HK-2 (cell line): ENCODE results near the gene HSPH1.

Experiments used
- DNase-seq: peaks from one replicate; pipeline ENCODE4 v3.0.0-alpha.2; 2018; ENCODE audit not compliant: unreplicated experiment

HSPH1 gene

DNA sequence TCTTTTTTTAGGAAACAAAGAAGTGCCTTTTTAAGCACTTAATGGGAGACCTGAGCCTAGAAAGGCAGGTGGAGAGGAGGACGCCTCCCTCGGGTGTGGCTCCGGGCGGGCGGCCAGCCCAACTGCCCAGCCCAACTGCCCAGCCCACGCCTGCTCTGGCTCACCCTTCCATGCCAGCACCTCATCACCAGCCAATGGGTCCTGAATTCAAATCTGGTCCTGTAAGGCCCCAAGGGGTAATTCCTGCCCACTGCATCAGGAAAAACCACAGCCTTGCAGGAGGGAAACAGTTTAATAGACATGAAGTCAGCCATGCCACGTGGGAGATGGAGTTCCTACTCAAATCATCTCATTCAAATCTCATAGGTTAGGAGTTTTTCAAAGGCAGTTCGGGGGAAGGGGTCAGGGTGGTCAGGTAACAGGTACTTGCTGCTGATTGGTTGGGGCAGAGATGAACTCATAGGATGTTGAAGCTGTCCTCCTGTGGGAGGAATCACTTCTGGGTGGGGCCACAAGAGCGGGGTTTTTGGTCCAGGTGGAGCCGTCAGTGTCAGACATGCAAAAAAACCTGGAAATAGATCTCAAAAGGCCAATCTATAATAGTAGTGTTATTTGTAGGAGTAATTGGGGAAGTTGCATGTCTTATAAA is 64.9 kb downstream of the HSPH1 start:
- no peak for DNase-seq

DNA sequence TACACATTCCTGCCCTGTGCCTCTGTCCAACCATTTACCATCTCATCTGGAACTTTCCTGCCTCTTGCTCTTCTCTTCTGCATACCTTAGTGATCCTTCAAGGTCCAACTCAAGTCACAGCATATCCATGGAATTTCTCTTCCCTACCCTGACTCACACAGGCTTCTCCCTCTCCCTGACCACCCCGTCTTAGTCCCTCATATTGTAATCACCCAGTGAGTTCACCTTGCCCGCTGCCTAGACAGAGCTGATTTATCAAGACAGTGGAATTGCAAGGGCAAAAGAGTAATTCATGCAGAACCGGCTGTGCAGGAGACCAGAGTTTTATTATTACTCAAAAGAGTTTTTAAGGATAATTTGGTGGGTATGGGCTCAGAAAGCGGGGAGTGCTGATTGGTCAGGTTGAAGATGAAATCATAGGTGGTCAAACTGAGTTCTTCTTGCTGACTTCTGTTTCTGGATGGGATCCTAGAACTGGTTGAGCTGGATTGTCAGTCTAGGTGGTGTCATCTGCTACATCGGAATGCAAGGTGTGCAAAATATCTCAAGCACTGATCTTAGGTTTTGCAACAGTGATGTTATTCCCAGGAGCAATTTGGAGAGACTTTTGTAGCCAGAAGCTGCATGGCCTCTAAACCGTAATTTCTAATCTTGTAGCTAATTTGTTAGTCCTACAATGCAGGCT is 67.2 kb downstream of the HSPH1 start:
- no peak for DNase-seq

DNA sequence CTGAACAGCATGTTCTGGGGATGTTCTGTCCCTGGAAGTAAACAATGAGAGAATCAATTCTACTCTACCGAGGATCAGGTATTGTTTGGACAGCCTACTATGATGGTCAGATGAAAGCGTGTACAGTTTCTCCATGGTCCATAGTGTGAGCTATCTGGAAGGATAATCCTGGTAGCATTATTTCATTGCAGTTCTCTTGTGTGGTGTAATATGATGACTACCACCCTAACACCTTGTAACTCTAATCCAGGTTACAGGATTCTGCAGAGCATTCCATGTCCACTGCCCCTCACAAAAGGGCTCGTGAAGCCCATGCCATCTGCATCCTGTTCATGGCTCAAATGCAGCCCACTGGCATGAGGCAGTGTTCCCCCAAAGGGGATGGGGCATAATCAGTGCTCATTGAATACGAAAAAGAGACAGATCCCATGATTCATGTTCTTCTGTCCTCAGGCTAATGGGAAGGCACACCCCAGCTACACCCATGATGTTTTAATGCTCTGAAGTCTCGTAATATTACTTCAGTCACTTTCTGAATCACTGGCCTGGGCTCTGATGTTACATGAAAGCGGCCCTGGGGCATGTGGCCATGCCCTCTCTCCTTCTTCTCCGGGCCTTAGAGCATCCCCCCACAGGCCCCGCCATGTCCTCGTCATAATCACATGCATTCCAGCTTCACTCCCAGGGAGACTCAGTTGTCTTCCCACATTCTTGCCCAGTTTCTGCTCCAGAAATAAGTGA is 68.4 kb downstream of the HSPH1 start:
- DNase-seq = no peak

DNA sequence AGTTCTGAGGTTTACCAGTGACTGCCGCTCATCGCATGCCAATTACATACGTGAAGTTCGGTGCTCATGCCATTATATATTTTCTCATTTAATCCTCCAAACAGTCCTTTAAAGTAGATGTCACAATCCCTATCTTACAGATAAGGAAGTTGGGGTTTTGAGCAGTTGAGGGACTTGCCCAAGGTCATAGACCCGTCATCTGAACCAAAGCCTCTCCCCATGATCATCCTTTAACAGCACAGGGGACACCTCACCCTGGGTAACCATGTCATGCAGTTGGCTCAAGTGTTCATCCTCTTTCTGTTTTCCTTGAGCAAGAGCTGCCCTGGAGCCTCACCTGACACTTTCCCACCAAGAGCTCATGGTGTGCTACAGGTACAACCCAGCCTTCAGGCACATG is 69.1 kb downstream of the HSPH1 start:
- no peak for DNase-seq

DNA sequence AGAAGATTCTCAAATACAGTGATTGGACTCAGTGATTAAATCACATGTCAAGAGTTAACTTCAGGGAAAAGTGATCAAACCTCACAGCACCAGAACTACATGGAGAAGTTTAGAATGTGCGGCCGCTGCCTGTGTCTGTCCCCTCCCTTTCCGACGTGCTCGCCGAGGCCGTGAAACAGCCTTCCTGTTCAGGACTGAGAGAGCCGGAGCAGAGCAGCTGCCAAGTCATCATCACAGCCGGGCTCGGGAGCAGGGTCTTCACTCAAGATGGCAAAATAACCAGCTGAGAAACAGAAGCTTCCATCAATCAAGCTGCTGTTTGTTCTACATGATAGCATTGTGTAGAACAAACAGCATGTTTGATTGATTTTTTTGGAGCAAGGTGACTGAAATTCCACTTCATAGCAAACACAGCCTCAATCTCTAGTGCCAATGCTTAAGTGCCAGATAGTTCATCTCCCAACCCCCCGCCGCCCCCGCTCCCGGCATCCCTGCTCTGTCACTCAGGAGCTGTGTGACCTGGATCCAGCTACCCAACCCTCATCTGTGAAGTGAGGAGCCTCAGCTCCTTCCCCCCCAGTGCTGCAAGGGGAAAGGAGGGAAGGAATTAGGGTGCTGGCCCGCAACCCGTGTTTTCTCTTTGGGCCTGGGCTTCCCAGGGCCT is 70.6 kb downstream of the HSPH1 start:
- DNase-seq = no peak

DNA sequence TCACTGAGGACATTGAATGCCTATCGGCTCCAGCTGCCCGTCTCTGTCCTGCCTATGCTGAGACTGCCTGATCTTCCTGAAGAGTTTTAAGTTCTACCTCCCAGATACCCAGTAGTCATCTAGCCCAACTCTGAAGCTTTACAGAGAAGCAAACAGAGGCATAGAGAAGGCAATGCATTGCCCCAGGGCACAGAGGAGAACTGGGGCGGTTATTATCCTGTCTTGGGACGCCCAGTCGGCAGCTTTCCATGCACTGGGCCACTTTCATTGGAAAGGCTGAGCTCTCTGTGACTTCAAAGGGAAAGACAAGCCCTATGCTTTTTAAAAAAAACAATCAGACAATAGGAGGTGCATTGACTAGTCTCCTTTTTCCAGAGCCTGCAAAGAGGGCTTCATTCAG is 71.6 kb downstream of the HSPH1 start:
- no peak for DNase-seq

DNA sequence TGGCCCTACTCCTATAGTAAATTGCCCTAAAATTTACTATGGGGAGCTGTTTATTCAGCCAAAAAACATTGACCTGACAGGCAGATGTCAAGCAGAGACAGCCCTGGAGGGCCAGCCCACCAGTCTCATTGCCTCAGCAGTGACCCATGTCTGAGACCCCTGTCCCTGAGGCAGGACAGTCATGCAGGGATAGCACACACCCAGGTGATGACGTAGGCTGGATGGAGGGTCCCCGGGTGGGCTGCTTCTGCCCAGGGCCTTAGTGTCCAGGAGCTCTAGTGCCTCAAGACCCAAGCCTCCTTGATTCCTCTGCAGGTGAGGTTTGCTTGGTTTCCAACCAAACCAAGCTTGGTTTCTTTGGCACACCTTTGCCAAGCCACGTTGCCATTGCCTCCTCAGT is 72.1 kb downstream of the HSPH1 start:
- DNase-seq = no peak

DNA sequence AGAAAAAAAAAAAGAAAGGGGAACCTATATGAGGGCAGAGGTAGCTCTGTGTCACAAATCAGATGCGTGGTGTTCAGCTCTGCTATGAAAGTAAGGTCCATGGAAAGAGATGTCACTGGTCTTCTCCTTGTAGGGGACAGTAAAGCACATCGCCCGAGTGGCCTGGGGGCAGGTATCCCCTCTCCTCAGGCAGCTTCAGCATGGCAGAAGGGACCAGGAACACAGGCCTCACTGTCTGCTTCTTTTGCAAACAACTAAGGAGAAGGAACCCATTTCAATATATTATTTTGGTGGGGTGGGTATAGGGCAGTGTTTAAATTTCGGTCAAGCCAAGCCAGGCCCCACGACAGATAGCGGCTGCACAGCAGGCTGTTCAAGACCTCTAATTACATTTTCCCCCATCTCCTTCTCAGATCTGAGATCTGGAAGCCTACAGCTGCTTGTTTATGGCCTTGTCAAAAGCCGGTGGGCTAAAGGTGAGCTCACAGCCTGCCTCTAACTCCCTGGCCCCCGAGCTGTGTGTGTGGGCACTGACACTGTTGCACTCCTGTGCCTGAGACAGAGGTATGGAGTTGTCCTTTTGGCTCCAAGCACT is 72.8 kb downstream of the HSPH1 start:
- no peak for DNase-seq
